Mammary epithelial cell (primary cell): ENCODE results near the gene ANK3.

ENCODE experiments used
- EZH2 ChIP-seq: IDR thresholded peaks from 2 replicates; pipeline ENCODE4 v1.6.1; 2012; ENCODE audit warnings: low read length, inconsistent platforms, borderline replicate concordance
- TF ChIP-seq, protein P1 (sequence below), 2 donors: IDR thresholded peaks in 1 of 2; conservative IDR thresholded peaks in 1 of 2; 2 replicates each; pipeline ENCODE4 v1.5.1; 2011 to 2012; ENCODE audit warnings: inconsistent platforms in 2 of 2, low read length in 2 of 2, mild to moderate bottlenecking in 2 of 2, control low read depth in 1 of 2, low read depth in 1 of 2; ENCODE audit not compliant: insufficient read depth in 1 of 2; ENCODE audit errors: extremely low read depth in 1 of 2

- no peak for TF ChIP-seq EZH2
- TF ChIP-seq, protein P1, sequence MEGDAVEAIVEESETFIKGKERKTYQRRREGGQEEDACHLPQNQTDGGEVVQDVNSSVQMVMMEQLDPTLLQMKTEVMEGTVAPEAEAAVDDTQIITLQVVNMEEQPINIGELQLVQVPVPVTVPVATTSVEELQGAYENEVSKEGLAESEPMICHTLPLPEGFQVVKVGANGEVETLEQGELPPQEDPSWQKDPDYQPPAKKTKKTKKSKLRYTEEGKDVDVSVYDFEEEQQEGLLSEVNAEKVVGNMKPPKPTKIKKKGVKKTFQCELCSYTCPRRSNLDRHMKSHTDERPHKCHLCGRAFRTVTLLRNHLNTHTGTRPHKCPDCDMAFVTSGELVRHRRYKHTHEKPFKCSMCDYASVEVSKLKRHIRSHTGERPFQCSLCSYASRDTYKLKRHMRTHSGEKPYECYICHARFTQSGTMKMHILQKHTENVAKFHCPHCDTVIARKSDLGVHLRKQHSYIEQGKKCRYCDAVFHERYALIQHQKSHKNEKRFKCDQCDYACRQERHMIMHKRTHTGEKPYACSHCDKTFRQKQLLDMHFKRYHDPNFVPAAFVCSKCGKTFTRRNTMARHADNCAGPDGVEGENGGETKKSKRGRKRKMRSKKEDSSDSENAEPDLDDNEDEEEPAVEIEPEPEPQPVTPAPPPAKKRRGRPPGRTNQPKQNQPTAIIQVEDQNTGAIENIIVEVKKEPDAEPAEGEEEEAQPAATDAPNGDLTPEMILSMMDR (conservative IDR thresholded peaks at IDR 0.05 in 1 of 2, IDR thresholded peaks at IDR 0.05 in 1 of 2; ENCODE audit: extremely low read depth in 1 of 2, insufficient read depth in 1 of 2, low read depth in 1 of 2, low read length in 2 of 2) = no peak
Measured at GRCh38 chr10:60417024-60417423, 27.3 kb upstream of the ANK3 start.
